ENCODE measurements around the gene GPR176.
A peak's percentile ranks its signal among the peaks of the same experiment; 100 is the strongest.

Gene GPR176

GRCh38 chr15:39799552-39800011 is 120.5 kb downstream of the GPR176 start:
- DNase-seq: no peak

- DNase-seq: no peak
These were observed 121.7 kb downstream of the GPR176 start for GRCh38 chr15:39798382-39798781.

GRCh38 chr15:39797407-39797806 is 122.7 kb downstream of the GPR176 start:
- DNase-seq: no peak

- DNase-seq: no peak
These were observed 123.5 kb downstream of the GPR176 start for GRCh38 chr15:39796601-39797000.

DNA sequence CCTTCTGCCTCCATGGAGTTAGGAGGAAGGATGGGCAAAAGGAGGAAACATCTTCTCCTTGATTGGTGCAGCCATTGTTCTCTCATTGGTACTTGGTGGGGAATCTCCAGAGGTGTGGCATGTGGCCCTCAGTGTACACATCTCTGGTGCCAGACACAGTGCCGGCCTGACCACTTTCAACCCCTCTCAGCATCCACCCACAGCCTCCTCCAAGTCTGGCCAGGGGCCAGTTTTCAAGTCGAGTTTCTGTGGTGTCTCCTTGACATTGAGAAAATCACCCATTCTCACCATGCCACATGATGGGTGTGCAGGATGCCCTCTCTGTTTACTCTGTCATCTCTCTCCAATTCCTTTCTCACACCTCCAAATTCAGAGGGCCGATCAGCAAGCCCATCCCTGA is 124.6 kb downstream of the GPR176 start:
- no peak for DNase-seq

DNA sequence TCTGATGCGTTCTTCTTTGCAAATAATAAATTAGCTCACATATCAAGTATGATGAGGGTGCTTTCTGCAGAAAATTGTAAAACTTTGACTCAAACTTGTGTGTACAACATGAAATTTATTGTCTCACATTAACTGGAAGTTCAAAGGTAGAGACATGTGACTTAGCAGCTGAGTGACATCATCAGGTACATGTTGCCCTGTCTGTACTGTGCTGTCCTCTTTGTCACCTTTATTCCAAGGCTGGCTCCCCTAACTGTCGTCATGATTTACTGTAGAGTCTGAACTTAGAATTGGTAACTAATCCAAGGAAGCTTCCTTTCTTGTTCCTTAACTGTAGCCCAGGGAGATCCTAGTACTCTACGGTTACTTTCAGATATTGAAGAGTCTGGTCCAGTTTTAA is 125.1 kb downstream of the GPR176 start:
- no peak for DNase-seq

DNA sequence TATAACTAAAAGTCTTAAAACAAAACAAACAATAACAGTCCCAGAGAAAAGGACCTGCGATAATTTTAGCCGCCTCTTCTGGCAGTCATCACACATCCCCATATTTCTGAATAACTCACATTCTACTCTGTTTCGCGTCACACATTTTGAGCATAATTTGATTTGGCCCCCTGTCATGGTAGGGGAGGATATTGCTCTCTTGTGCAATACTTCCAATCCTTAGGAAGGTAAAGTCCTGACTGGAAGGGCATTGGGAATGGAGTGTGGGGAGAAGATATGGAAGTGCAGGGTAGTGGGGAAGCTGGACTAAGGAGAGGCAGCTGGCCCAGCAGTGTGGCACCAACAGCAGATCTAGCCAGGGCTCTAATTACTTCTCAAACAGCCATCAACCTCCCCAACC is 126.1 kb downstream of the GPR176 start:
- no peak for DNase-seq

- DNase-seq: no peak
These were observed 127.2 kb downstream of the GPR176 start for GRCh38 chr15:39792844-39793335.

GRCh38 chr15:39792025-39792843 is 127.8 kb downstream of the GPR176 start:
- no peak for DNase-seq

GRCh38 chr15:39789736-39790135 is 130.3 kb downstream of the GPR176 start:
- no peak for DNase-seq

GRCh38 chr15:39788800-39789565 is 131.1 kb downstream of the GPR176 start:
- no peak for DNase-seq

DNA sequence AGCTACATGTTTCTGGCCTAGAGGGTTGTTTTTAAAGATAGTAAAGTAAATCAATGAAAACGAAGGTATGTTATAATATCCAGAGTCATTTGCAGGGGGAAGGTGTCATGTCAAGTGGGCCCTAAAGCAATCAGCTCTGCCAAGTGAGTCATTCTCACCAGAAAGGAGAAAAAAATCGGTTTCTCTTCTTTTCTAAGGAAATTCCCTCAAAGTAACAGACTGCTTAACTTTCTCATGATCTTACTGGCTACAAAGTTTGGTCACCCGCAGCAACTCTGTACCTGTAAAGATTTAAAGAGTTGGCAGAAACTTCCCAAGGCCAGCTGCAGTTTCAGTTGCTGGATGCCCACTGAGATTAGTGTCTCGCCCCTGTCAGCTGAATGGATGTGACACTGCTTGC is 132.0 kb downstream of the GPR176 start:
- no peak for DNase-seq

- DNase-seq: no peak
These were observed 132.6 kb downstream of the GPR176 start for GRCh38 chr15:39787479-39787878.

- DNase-seq: peak in 1 of 2 experiments; percentile 47
These were observed 133.5 kb downstream of the GPR176 start for GRCh38 chr15:39786447-39787056.

DNA sequence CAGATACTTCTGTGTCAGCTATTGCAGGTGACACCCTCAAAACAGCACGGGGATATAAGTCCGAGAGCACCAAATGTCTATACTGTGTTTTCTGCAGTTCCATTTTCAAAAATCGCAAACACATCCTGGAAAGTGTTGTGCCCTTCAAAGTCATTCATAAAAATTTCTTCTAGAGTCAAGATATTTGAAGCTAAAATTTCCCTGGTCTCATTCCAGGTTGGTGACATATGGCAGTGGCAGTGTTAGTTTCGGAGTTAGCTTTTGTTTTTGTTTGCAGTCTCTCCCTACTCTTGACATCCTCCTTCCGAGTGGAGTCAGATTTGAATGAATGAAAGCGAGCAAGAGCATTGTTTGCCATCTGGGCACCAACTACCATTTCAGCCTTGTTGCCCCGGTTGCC is 134.2 kb downstream of the GPR176 start:
- DNase-seq: peak in 1 of 2 experiments; percentile 11

GRCh38 chr15:39785139-39785538 is 134.9 kb downstream of the GPR176 start:
- no peak for DNase-seq

DNA sequence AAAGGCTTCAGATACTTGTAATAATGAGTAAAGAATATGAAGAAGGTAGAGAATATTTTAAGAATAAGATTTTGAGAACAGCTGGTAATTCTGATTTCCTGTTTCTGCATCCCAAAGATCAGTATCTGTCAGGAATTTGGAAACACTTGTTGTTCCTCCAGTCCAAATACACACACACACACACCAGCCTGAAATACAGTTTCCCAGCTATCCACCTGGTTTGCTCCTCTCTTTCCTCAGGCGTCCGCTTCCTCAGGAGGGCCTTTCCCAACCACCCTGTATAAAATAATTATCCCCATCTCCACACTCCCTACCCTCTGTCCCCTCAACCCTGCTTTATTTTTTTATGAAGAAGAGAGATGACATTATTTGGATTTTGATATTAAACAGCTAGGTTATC is 135.4 kb downstream of the GPR176 start:
- no peak for DNase-seq

DNA sequence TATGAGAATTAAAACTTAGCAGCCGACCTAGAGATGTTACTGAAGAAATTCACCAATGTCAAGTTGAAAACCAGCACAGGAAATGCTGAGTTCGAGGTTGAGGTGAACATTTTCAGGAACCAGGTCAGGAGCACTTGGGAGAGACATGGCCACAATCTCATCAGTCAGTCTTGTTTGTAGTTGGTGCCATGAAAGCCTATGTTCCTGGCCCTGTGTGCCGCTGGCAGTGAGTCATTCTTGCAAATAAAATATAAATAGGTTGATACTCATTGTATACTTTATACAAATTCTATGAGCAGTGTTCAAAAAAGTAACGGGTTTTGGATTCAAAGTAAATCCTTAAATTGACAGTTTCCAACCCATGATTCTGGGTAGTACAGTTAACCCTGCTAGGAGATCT is 135.9 kb downstream of the GPR176 start:
- no peak for DNase-seq

DNA sequence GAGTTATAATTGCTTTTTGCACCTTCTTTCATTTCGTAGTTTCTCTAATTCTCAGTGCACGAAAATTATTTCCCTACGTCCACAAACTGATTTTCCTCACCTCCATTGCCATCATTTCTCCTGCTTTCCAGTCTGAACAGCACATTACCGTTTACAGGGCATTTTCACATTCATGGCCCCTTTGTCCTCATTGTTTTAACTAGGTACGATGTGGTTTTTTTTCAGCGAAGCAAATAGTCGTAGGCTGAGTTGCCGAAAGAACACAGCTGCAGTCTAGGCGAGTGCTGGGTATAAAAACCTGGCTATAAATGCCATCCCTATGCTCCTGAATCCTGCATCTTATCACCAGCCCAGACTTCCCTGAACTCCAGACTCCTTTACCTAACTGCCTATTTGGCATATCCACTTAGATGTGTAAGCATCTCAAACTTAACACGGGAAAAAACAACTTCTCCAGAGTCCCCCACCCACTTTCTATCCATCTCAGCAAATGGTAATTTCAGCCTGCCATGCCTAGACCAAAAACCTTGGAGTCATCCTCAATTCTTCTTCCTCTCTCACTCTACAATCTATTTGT is 136.7 kb downstream of the GPR176 start:
- DNase-seq: no peak

GRCh38 chr15:39782441-39783138 is 137.5 kb downstream of the GPR176 start, which contains the start of gene FSIP1:
Gene FSIP1 (minus strand): TSS chr15:39782841. CDS start chr15:39776524, 6,317 bp downstream.
- DNase-seq: peak; percentile 48 to 83

DNA sequence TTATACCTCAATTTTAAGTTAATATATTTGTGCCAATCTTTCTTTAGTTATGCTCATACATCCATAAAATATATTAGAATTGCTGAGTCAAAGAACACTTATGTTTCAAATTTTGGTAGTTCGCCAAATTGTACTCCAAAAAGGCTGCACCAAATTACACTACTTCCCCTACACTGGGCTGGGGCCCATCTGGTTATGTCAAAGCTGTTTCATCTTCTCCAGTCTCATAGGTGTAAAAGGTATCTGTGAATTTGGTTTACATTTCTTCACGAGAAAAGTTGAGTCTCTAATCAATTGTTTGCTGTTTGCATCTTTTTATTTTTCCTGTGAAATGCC is 138.1 kb downstream of the GPR176 start:
- no peak for DNase-seq

Data from cerebellar nuclear complex (tissue), 1 donor.